GM19239 (cell line): ENCODE data around the gene JPT2.

ENCODE experiments used
- DNase-seq: peaks from one replicate; pipeline ENCODE4 v3.0.0; 2011; ENCODE audit warnings: low spot score; ENCODE audit not compliant: insufficient read length
- FAIRE-seq: peaks from 2 replicates; lab custom pipeline; 2011; peaks lifted over from hg19 to GRCh38; lab: Jason Lieb, UNC

Gene JPT2

GRCh38 chr16:1749152-1750117 is 71.4 kb downstream of the JPT2 start:
- no peak for FAIRE-seq
- no peak for DNase-seq
